SK-MEL-5 (cell line): ENCODE data around the gene NTHL1. TPM values are rescaled to one million over a fixed set of nuclear protein-coding genes. Genes with fewer than 3 reads are reported as not detected.

ENCODE experiments used
- DNase-seq: peaks from one replicate; pipeline ENCODE4 v3.0.0-alpha.2; 2016; ENCODE audit warnings: low read depth, low spot score
- in situ Hi-C: cut with HindIII; loops from 2 replicates; pipeline ENCODE4 v1.10.0; 2016; ENCODE audit warnings: low sequenced_read_pairs, high pct_unique_total_duplicates, low pct_unique_long_range_greater_than_20kb
- total RNA-seq: library from RNA; depleted of rRNA; stranded (reverse); fragments of >200 nt; shearing (Covaris generic); gene quantifications from 2 replicates; pipeline ENCODE4 v1.2.3, GENCODE V29; 2014

Gene NTHL1
- total RNA-seq, 1 experiment from 2014 or later, result 27.0 TPM

GRCh38 chr16:2053211-2053610 is 5.6 kb upstream of the NTHL1 start:
- in situ Hi-C loops, result no loop called here
- no peak for DNase-seq

GRCh38 chr16:2048116-2048543 is 496 bp upstream of the NTHL1 start:
- in situ Hi-C loops, result no loop called here
- no peak for DNase-seq

- DNase-seq, result no peak
- in situ Hi-C loops, result no loop called here
These were observed 723 bp downstream of the NTHL1 start for GRCh38 chr16:2046893-2047329.

GRCh38 chr16:2045965-2046892 is 1.4 kb downstream of the NTHL1 start:
- in situ Hi-C loops, result no loop called here
- no peak for DNase-seq

- no peak for DNase-seq
- in situ Hi-C loops, result no loop called here
These were observed 3.1 kb downstream of the NTHL1 start for GRCh38 chr16:2044541-2044940.

GRCh38 chr16:2043667-2044451 is 3.8 kb downstream of the NTHL1 start:
- no peak for DNase-seq
- in situ Hi-C loops, result no loop called here

GRCh38 chr16:2042986-2043666 is 4.5 kb downstream of the NTHL1 start:
- in situ Hi-C loops, result no loop called here
- no peak for DNase-seq

GRCh38 chr16:2042171-2042985 is 5.3 kb downstream of the NTHL1 start:
- in situ Hi-C loops, result no loop called here
- DNase-seq, result no peak

GRCh38 chr16:2040787-2041522 is 6.7 kb downstream of the NTHL1 start:
- in situ Hi-C loops, result no loop called here
- no peak for DNase-seq

GRCh38 chr16:2040041-2040786 is 7.4 kb downstream of the NTHL1 start:
- no peak for DNase-seq
- in situ Hi-C loops, result no loop called here

GRCh38 chr16:2039274-2040031 is 8.2 kb downstream of the NTHL1 start:
- no peak for DNase-seq
- in situ Hi-C loops, result no loop called here

- in situ Hi-C loops, result no loop called here
- no peak for DNase-seq
These were observed 9.0 kb downstream of the NTHL1 start for GRCh38 chr16:2038382-2039231.

GRCh38 chr16:2037647-2038381 is 9.8 kb downstream of the NTHL1 start:
- in situ Hi-C loops, result no loop called here
- DNase-seq, result no peak

- no peak for DNase-seq
- in situ Hi-C loops, result no loop called here
These were observed 10.5 kb downstream of the NTHL1 start for GRCh38 chr16:2037115-2037514.
